Stimulated activated CD4-positive, alpha-beta T cell treated with anti-CD3 and anti-CD28 coated beads, Interleukin-1b, Interleukin-23, amount 100 ng/mL, for 4 hours (primary cell): ENCODE measurements around the gene PAPPA.

Source experiments
- DNase-seq, 2 donors: peaks; one replicate each; pipeline ENCODE4 v3.0.0-alpha.2; 2020; ENCODE audit warnings: low read depth in 2 of 2

PAPPA gene

GRCh38 chr9:116345393-116345792 lies 191.8 kb downstream of the PAPPA start:
- DNase-seq = no peak

DNA sequence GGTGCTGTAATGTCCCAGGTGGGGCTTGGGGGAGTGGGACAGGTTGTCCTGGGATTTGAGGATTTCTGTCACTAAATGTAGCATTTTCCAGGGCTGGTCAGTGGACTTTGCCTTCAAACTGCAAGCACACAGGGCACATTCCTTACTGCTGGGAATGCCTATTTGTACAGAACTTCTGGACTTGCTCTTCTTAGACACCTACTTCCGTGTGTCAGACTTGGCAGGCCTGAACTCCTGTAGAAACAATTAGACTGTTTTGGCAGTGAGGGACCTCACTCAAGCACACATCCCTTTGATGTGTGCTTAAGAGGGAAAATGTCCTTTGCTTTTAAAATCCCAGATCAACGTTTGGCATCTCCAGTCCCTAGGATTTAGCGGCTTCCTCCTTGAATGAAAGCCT lies 192.2 kb downstream of the PAPPA start:
- no peak for DNase-seq

- DNase-seq = no peak
Measured at GRCh38 chr9:116349684-116350083, 196.1 kb downstream of the PAPPA start.

DNA sequence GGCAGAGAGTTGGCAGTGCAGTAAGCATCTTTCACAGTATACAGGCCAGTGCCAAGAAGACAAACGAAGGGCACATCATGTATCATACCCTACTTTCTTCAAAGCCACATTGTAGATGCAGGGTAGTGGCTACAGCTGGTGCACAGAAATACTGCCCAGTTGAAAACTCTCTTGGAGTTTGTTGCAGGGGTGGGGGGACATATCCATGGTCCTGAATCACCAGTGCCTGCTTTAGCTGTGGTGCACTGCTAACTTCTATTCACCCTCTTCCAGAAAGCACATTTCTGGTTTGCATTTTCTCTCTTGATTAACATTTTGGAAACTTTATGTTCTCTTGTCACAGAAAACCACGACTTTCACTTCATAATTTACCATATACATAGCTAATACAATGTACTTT lies 196.6 kb downstream of the PAPPA start:
- no peak for DNase-seq

- DNase-seq = no peak
Measured at GRCh38 chr9:116352958-116353357, 199.4 kb downstream of the PAPPA start.

DNA sequence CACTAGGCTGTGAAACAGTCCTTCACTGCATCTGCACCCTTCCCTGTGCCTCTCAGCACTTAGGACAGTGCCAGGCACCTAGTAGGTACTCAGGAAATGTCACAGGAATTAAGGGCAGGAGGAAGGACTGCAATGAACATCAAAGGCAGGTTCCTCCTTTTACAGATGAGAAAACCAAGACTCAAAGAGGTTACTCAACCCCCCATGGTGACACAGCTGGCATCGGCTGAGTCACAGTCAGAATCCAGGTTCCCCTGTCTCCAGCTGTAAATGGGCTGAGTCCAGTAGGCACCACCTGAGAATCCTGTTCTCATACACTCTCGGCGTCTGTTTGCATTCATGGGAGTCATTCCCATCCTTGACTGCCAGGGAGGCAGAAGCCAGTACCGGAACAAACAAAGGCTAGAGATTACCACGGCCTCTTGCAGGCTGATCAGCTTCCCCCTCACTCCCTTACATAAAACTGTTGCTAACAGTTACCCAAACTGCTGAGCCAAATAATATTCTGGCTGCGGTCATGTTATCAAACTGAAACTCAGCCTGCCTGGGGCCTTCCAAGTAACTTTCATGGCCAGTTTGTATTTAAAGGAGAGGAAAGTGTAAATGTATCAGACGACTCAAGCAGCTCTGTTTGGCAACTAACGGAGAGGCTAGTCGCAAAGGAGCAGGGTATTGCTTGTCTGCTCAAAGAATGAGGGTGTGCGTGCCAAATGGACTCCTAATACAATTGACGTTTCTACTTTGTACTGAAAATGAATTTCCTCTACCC lies 201.7 kb downstream of the PAPPA start:
- no peak for DNase-seq

DNA sequence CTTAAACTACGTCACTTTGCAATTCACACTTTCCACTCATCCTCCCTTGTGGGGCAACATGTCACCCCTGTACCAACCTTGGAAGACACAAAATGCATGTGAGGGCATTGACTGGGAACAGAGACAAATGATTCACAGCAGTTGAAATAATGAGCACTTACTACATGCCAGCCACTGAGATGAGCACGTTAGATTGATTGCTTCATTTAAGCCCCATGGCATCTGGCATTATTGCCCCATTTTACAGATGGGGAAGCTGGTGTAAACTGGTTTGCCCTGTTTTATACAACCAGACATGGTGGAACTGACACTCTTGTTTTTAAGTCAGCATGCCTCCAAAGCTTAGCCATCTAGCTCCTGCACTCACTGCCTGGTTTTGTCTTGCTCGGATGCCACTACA lies 204.7 kb downstream of the PAPPA start:
- no peak for DNase-seq

- DNase-seq = no peak
Measured at GRCh38 chr9:116360016-116360415, 206.4 kb downstream of the PAPPA start.

GRCh38 chr9:116360989-116361388 lies 207.4 kb downstream of the PAPPA start:
- no peak for DNase-seq

GRCh38 chr9:116361547-116361946 lies 208.0 kb downstream of the PAPPA start:
- DNase-seq = no peak

DNA sequence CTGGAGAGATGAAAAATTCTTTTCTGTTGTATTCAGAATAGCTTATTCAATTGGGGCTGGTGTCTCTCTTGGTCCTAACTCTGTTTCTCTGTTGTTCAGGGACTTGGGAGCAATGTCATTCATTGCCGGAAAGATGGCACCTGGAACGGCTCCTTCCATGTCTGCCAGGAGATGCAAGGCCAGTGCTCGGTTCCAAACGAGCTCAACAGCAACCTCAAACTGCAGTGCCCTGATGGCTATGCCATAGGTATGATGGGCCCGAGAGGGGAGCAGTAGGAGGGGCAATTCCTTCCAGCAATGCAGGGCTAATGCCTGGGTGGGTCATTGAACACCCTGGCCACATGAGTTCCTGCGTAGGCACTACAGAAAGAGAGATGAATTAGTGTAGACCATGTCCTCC lies 208.9 kb downstream of the PAPPA start:
- DNase-seq = no peak

DNA sequence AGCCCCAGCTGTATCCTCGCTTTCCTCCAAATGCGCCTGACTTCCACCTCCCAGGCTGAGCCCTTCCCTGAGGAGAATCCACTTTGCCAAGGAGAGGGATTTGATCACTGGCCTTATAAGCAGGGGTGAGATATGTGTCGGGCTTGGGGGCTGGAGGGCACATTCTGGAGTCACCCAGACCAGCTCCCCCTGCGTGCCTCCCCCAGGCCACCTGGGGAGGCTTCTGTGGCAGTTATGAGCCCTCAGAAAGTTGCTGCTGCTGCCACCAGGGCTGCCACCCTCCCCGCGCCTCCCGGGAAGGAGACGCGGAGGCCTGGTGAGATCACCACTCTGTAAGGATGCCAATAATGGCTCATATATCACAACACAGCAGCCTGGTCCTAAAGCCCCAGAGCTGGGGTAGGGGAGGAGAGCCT lies 211.5 kb downstream of the PAPPA start:
- DNase-seq = no peak

DNA sequence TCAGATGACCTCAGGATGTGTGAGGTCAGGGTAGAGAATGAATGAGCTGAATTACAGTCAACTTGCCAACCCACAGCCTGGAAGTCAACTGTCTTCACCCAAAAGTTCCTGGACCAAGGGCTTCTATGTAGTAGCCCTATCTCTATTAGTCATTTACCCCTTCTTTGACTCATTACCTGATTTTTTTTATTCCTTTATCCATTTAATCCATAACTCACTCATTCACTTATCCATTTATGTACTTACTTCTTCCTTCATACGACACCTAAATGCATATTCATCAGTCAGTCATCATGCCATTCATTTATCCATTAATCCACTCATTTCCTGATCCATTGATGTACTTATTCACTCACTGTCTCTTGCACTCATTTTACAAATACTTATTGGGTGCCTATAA lies 212.7 kb downstream of the PAPPA start:
- DNase-seq = no peak

DNA sequence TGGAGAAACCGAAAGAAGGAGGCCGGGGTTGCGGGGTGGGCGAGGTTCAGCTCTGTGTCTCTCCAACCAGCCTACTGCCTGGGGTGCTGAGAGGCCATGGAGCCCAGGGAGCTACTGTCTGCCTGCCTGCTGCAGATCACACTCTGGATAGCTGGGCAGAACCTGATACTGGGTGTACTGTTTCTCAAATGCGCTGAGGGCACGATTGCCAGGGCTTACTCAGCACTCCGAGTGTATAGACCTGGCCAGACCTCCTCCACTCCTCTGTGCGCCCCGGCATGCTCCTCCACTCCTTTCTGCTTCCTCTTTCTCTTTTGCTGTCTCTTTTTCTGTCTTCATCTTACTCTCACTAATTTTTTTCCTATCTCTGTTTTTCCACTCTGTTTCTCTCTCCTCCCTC lies 215.1 kb downstream of the PAPPA start:
- no peak for DNase-seq

DNA sequence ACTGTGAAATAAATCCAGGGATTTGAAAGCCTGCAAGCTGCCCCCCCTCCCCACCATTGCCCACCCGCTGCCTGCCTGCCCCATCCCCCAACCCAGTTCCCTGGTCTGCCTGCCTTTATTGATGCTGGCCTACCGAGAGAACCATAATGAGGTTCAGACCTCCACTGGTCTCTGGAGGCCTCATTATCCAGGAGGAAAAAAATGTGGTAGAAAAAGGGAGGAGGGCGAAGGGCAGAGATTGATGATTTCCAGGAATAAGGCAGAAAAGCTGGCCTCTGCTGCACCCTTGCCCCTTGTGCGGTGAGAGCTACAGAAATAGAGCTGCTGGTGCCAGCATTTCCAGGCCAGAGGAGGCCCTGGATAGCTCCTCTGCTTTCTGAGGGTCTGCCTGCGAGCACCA lies 216.1 kb downstream of the PAPPA start:
- no peak for DNase-seq

DNA sequence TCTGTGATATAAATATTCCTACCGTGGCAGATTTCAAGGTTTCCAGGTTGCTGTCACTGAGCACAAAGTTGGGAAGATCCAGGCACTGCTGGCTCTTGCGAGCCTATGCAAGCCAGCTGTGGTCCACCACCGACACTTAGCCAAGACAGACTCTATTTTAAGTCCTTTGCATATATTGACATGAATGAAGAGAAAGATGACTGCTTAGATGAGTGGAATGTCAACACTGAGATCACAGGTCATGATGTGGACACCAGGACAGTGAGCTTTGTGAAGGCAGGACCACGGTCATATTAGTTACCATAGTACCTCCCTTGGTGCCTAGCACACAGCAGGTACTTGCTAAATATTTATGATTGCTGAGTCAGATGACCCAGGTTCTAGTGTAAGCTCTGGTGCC lies 217.0 kb downstream of the PAPPA start:
- DNase-seq = no peak

GRCh38 chr9:116372081-116372673 lies 218.6 kb downstream of the PAPPA start:
- no peak for DNase-seq

GRCh38 chr9:116372786-116373185 lies 219.2 kb downstream of the PAPPA start:
- no peak for DNase-seq

DNA sequence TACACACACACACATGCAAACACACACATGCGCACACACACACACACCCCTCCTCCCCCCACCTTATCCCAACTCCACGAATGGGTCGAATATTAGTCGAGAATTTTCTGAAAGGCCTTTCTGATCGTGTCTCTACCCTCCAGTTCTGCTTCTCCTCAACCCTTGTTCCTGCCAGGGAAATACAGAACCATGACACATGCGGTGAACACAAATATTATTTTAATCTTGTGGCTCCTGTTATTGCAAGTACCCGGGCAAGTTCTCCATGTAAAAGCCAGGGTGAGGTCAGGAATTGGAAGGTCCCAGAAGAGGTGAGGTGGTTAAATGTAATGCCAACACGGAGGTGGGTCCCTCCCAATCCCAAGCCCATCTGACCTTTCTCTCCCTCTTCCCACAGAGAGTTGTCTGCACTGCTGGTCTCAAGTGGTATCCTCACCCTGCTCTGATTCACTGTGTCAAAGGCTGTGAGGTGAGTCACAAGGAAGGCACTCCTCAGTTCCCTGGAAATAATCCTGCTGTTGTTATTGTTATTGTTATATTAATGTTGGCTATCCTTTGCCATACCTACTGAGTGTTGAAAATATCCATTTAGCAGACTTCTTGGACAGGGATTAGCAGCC lies 223.7 kb downstream of the PAPPA start:
- no peak for DNase-seq

DNA sequence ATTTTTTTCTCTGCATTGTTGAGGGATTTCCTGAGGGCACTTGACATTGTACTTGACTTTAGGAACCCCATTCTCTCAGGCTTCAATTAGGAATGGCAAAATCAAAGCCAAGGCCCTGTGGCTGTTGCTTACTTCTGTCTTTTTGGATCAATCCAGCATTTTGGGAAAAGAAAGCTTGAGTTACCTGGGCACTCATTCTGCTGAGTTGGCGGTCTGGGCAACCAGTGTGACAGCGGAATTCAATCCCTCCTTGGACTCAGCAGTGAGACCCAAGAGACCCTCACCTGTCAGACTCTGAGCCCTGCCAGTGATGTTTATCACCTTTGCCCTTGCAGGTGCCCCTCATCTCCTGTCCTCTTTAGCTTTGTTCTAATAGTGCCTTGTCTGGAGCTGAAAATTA lies 225.3 kb downstream of the PAPPA start:
- DNase-seq = no peak

- no peak for DNase-seq
Measured at GRCh38 chr9:116379821-116380220, 226.2 kb downstream of the PAPPA start.

DNA sequence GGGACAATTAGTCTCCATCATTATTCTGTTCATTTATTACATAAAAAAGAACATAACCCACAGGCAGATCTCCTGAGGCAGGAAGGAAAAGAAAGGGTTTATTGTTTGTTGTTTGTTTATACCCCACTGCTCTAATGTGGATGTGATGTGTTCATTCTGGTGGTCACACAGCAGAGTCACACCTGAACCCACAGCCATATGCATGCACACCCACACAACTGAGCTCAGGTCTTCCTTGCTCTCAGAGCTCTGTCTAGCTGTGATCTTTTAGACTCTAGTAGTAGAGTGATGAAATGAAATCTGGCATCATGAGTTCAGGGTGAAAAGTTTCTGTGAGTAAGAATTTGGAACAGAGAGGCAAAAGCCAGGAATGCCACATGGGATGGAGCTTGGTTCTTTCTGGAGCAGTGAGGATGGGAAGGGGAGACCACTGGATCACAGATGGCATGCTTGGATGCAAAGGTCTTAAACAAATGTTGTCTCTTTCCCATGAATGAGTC lies 227.0 kb downstream of the PAPPA start:
- no peak for DNase-seq

DNA sequence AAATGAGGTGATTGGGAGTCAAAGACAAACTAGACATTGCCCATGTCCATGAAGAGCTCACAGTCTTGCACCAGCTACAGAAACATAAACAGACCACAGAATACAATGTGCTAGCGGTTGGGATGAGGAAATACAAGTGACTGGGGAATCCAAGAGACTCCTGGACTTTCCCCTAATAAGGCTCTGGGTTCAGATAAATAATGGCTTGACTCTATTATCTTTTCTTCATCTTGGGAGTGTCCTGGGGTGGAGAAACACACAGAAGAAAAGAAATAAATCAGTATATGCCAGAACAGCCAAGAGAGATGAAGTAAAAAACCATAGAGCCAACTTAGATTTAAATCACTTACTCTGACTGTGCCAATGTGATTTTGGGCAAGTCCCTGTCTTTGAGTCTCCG lies 227.8 kb downstream of the PAPPA start:
- no peak for DNase-seq
